ENCODE measurements around the gene STEAP1. TPM values are rescaled to one million over a fixed set of nuclear protein-coding genes. Genes with fewer than 3 reads are reported as not detected.
"Not testable (repeated sequence)": the region's sequence is repeated elsewhere in the genome, so short reads cannot be mapped to it uniquely, and the experiment has no call there.

The STEAP1 gene
- total RNA-seq, 2 donors from 2014 or later, result 0.66 to 3.8 TPM

DNA sequence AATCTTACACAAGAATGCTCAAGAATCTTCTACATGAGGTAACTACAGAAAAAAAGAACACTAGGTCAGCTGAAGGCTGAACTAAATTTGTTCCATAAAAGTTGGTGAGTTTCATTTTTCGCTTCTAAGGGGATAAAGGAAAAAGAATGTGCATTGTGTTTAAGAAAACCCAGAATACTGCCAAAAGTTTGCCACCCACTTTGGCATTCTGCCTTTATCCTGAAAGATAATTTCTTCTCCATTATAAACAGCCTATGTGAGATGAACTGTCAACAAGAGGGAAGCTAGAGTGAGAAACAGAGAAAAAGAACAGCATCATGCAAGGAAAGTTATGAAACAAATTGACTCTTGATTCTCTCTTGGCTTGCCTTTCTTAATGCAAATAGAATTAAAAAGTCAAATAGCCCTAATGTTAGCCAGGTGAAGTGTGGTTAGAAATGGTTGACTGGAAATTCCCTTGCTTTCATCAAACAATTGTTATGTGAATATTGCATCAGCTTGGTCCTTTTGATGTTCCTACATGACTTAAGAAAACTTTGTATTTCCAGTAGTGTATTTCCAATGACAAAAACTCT, 25.8 kb downstream of the STEAP1 start:
- Histone ChIP-seq H3K9me3 (ENCODE audit: control insufficient read depth, low read length) (peaks cover 8% of the 10 kb centered on the region), H3K27ac (ENCODE audit: low read depth, low read length) (no peak overlapping the region), H3K4me3 (ENCODE audit: low read length) (no peak overlapping the region), H3K9ac (ENCODE audit: extremely low read depth, low read length, poor library complexity, severe bottlenecking) (no peak overlapping the region), H3K27me3 (ENCODE audit: control insufficient read depth, insufficient read depth, low read length, poor library complexity, severe bottlenecking) (no peaks in the 10 kb centered on the region), H3K4me1 (ENCODE audit: control insufficient read depth, insufficient read depth, low read length) (no peaks in the 10 kb centered on the region), H3K36me3 (ENCODE audit: control insufficient read depth, insufficient read depth, low read length) (no peaks in the 10 kb centered on the region)
- WGBS, 2 experiments (ENCODE audit: insufficient coverage in 1 of 2, insufficient read length in 1 of 2), result 88% methylated on average over 1 of the region's 1 CpG; no CpG with 5 or more reads in 1 of the 2 experiments
- H3K9me3 Mint-ChIP-seq, result peaks cover 4% of the 10 kb centered on the region
- H3K36me3 Mint-ChIP-seq (ENCODE audit: low read depth), result no peaks in the 10 kb centered on the region
- no peak overlapping the region for H3K4me3 Mint-ChIP-seq
- no peaks in the 10 kb centered on the region for H3K4me1 Mint-ChIP-seq
- H3K27ac Mint-ChIP-seq, result no peak overlapping the region
- DNase-seq, result no peak
- no peaks in the 10 kb centered on the region for H3K27me3 Mint-ChIP-seq (ENCODE audit: insufficient read depth)
- TF ChIP-seq, protein P1, sequence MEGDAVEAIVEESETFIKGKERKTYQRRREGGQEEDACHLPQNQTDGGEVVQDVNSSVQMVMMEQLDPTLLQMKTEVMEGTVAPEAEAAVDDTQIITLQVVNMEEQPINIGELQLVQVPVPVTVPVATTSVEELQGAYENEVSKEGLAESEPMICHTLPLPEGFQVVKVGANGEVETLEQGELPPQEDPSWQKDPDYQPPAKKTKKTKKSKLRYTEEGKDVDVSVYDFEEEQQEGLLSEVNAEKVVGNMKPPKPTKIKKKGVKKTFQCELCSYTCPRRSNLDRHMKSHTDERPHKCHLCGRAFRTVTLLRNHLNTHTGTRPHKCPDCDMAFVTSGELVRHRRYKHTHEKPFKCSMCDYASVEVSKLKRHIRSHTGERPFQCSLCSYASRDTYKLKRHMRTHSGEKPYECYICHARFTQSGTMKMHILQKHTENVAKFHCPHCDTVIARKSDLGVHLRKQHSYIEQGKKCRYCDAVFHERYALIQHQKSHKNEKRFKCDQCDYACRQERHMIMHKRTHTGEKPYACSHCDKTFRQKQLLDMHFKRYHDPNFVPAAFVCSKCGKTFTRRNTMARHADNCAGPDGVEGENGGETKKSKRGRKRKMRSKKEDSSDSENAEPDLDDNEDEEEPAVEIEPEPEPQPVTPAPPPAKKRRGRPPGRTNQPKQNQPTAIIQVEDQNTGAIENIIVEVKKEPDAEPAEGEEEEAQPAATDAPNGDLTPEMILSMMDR (conservative IDR thresholded peaks at IDR 0.05), result no peak

DNA sequence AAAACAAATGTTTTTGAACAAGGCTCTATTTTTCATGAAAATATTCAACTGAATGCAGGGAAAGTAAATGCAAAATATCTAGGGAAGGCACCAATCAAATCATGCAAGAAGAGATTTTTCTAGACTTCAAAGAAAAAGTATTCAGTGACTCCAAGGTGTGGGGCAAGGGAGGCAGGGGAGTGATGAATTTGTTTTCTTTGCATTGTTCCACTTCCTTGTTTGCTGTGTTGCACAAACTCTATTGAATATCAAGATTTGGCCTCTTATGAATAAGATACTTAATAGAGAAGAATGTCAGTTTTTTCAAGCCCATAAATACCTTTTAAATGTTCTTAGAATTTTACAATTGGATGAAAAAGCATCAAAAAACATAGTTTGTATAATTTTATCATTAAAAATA, 26.4 kb downstream of the STEAP1 start:
- no peak overlapping the region for H3K4me3 ChIP-seq (ENCODE audit: low read length)
- H3K27me3 Mint-ChIP-seq (ENCODE audit: insufficient read depth), result no peaks in the 10 kb centered on the region
- no peak overlapping the region for H3K9ac ChIP-seq (ENCODE audit: extremely low read depth, low read length, poor library complexity, severe bottlenecking)
- H3K36me3 Mint-ChIP-seq (ENCODE audit: low read depth), result no peaks in the 10 kb centered on the region
- H3K27me3 ChIP-seq (ENCODE audit: control insufficient read depth, insufficient read depth, low read length, poor library complexity, severe bottlenecking), result no peaks in the 10 kb centered on the region
- H3K27ac Mint-ChIP-seq, result no peak overlapping the region
- no peaks in the 10 kb centered on the region for H3K36me3 ChIP-seq (ENCODE audit: control insufficient read depth, insufficient read depth, low read length)
- TF ChIP-seq, protein P1 (conservative IDR thresholded peaks at IDR 0.05), result no peak
- H3K27ac ChIP-seq (ENCODE audit: low read depth, low read length), result no peak overlapping the region
- H3K9me3 ChIP-seq (ENCODE audit: control insufficient read depth, low read length), result peaks cover 8% of the 10 kb centered on the region
- no peak for DNase-seq
- no peaks in the 10 kb centered on the region for H3K4me1 ChIP-seq (ENCODE audit: control insufficient read depth, insufficient read depth, low read length)
- no peak overlapping the region for H3K4me3 Mint-ChIP-seq
- H3K4me1 Mint-ChIP-seq, result no peaks in the 10 kb centered on the region
- peaks cover 7% of the 10 kb centered on the region for H3K9me3 Mint-ChIP-seq

DNA sequence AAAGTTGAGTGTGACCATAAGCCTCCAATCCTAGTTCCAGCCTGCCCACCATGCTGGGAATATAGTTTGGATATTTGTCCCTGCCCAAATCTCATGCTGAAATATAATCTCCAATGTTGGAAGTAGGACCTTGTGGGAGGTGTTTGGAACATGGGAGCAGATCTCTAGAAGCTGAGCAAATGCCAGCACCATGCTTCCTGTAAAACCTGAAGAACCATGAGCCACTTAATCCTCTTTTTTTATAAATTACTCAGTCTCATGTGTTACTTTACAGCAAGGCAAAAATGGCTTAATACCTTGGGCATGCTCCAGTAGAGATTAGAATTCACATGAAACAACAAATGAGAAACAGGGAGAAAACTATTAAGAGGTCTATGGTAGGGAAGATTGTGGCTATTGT, 27.2 kb downstream of the STEAP1 start:
- H3K36me3 Mint-ChIP-seq (ENCODE audit: low read depth), result no peaks in the 10 kb centered on the region
- no peak overlapping the region for H3K4me3 Mint-ChIP-seq
- no peak overlapping the region for H3K27ac Mint-ChIP-seq
- H3K9me3 Mint-ChIP-seq, result peaks cover 10% of the 10 kb centered on the region
- no peak overlapping the region for H3K9ac ChIP-seq (ENCODE audit: extremely low read depth, low read length, poor library complexity, severe bottlenecking)
- H3K36me3 ChIP-seq (ENCODE audit: control insufficient read depth, insufficient read depth, low read length), result no peaks in the 10 kb centered on the region
- H3K4me1 ChIP-seq (ENCODE audit: control insufficient read depth, insufficient read depth, low read length), result no peaks in the 10 kb centered on the region
- no peaks in the 10 kb centered on the region for H3K4me1 Mint-ChIP-seq
- no peak overlapping the region for H3K27ac ChIP-seq (ENCODE audit: low read depth, low read length)
- no peaks in the 10 kb centered on the region for H3K9me3 ChIP-seq (ENCODE audit: control insufficient read depth, low read length)
- H3K4me3 ChIP-seq (ENCODE audit: low read length), result no peak overlapping the region
- DNase-seq, result no peak
- no peaks in the 10 kb centered on the region for H3K27me3 Mint-ChIP-seq (ENCODE audit: insufficient read depth)
- TF ChIP-seq, protein P1 (conservative IDR thresholded peaks at IDR 0.05), result no peak
- no peaks in the 10 kb centered on the region for H3K27me3 ChIP-seq (ENCODE audit: control insufficient read depth, insufficient read depth, low read length, poor library complexity, severe bottlenecking)

DNA sequence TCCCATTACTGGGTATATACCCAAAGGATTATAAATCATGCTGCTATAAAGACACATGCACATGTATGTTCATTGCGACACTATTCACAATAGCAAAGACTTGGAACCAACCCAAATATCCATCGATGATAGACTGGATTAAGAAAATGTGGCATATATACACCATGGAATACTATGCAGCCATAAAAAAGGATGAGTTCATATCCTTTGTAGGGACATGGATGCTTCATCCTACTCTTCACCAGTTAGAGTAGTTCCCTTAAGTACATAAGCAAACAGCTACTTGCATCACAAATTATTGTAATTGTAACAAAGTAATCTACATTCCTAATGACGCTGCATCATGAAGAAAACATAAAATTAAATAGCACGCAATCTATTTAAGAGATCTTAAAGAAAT, 32.0 kb downstream of the STEAP1 start:
- not testable (repeated sequence) for H3K4me1 Mint-ChIP-seq; H3K4me3 Mint-ChIP-seq; H3K36me3 Mint-ChIP-seq (ENCODE audit: low read depth); H3K27me3 ChIP-seq (ENCODE audit: control insufficient read depth, insufficient read depth, low read length, poor library complexity, severe bottlenecking); H3K36me3 ChIP-seq (ENCODE audit: control insufficient read depth, insufficient read depth, low read length); H3K4me1 ChIP-seq (ENCODE audit: control insufficient read depth, insufficient read depth, low read length); H3K27me3 Mint-ChIP-seq (ENCODE audit: insufficient read depth); H3K27ac ChIP-seq (ENCODE audit: low read depth, low read length); H3K4me3 ChIP-seq (ENCODE audit: low read length); H3K9ac ChIP-seq (ENCODE audit: extremely low read depth, low read length, poor library complexity, severe bottlenecking); DNase-seq; H3K27ac Mint-ChIP-seq
- peaks cover 11% of the 10 kb centered on the region for H3K9me3 ChIP-seq (ENCODE audit: control insufficient read depth, low read length)
- peaks cover 28% of the 10 kb centered on the region for H3K9me3 Mint-ChIP-seq
- 100% methylated on average over 1 of the region's 4 CpGs; no CpG with 5 or more reads in 1 of the 2 experiments for WGBS, 2 experiments (ENCODE audit: insufficient coverage in 1 of 2, insufficient read length in 1 of 2)
